Measurements from ENCODE around the gene HM13. TPM values are rescaled to one million over a fixed set of nuclear protein-coding genes. Genes with fewer than 3 reads are reported as not detected.
"Not testable (repeated sequence)": the region's sequence is repeated elsewhere in the genome, so short reads cannot be mapped to it uniquely, and the experiment has no call there.

HM13 gene
- total and polyA plus RNA-seq, 8 donors, result 10.7 to 181 (median 91.8) TPM

GRCh38 chr20:31542201-31542842 is 28.1 kb downstream of the HM13 start:
- Histone ChIP-seq H3K36me3 (peaks cover 36 to 90% (median 84%) of the 10 kb centered on the region in 4 donors), H3K9me3 (no peaks in the 10 kb centered on the region), H3K4me1 (peaks cover 5 to 38% (median 16%) of the 10 kb centered on the region in 4 donors), H3K27me3 (no peaks in the 10 kb centered on the region), H3K4me3 (no peak overlapping the region), H3K27ac (peak overlapping the region in 1 of 5 donors; percentile 22)
- DNase-seq, result no peak
- intact Hi-C loops (cut with DNase I; ENCODE audit: low total_unique reads), result no loop called here
- 67 to 75% (median 74%) methylated on average over 6 to 7 of the region's 7 CpGs for WGBS, 5 donors
- TF ChIP-seq POLR2AphosphoS5 (IDR thresholded peaks at IDR 0.05) (no peak), EP300 (IDR thresholded peaks at IDR 0.05) (no peak)

- no peak for DNase-seq
- Histone ChIP-seq H3K27ac (no peak overlapping the region), H3K4me3 (no peak overlapping the region), H3K4me1 (peaks cover 5 to 36% (median 16%) of the 10 kb centered on the region in 4 donors), H3K27me3 (no peaks in the 10 kb centered on the region), H3K9me3 (no peaks in the 10 kb centered on the region), H3K36me3 (peaks cover 32 to 89% (median 84%) of the 10 kb centered on the region in 4 donors)
- no peak for TF ChIP-seq EP300 (IDR thresholded peaks at IDR 0.05)
- no peak for TF ChIP-seq CTCF (IDR thresholded peaks at IDR 0.05)
- TF ChIP-seq POLR2A (IDR thresholded peaks at IDR 0.05), result no peak
- intact Hi-C loops (cut with DNase I; ENCODE audit: low total_unique reads), result no loop called here
- WGBS, 5 donors, result 95 to 99% (median 98%) methylated on average over 7 to 8 of the region's 8 CpGs
Measured at GRCh38 chr20:31542963-31543362, 28.7 kb downstream of the HM13 start.

- peaks cover 29 to 89% (median 84%) of the 10 kb centered on the region in 4 donors for H3K36me3 ChIP-seq
- WGBS, 5 donors, result 45 to 76% (median 71%) methylated on average over 1 of the region's 1 CpG
- no peak for TF ChIP-seq POLR2A (IDR thresholded peaks at IDR 0.05)
- peak in 1 of 3 donors; percentile 30 for TF ChIP-seq POLR2AphosphoS5 (IDR thresholded peaks at IDR 0.05)
Measured at GRCh38 chr20:31543966-31544598, 29.8 kb downstream of the HM13 start.

GRCh38 chr20:31544600-31544999 is 30.4 kb downstream of the HM13 start:
- TF ChIP-seq POLR2A (IDR thresholded peaks at IDR 0.05) (no peak), CTCF (IDR thresholded peaks at IDR 0.05) (no peak), POLR2AphosphoS5 (IDR thresholded peaks at IDR 0.05) (no peak), EP300 (IDR thresholded peaks at IDR 0.05) (no peak)
- peaks cover 9 to 52% (median 25%) of the 10 kb centered on the region in 4 donors for H3K4me1 ChIP-seq

More at GRCh38 chr20:31543966-31544598, 29.8 kb downstream of the HM13 start:
- Histone ChIP-seq H3K27me3 (no peaks in the 10 kb centered on the region), H3K9me3 (no peaks in the 10 kb centered on the region), H3K4me1 (peaks cover 9 to 47% (median 24%) of the 10 kb centered on the region in 4 donors), H3K4me3 (no peak overlapping the region), H3K27ac (peak overlapping the region in 4 of 5 donors; percentile 36 to 69 (median 42))
- intact Hi-C loops (cut with DNase I; ENCODE audit: low total_unique reads), result no loop called here
- DNase-seq, result peak in 1 of 2 donors; percentile 55

GRCh38 chr20:31545621-31546040 is 31.4 kb downstream of the HM13 start:
- H3K27ac ChIP-seq; H3K27me3 ChIP-seq; intact Hi-C loops (cut with DNase I; ENCODE audit: low total_unique reads); H3K9me3 ChIP-seq; H3K4me3 ChIP-seq; DNase-seq: not testable (repeated sequence)
- WGBS, 5 donors, result 74 to 82% (median 82%) methylated on average over 5 of the region's 5 CpGs
- Histone ChIP-seq H3K36me3 (peaks cover 34 to 89% (median 84%) of the 10 kb centered on the region in 4 donors), H3K4me1 (peaks cover 9 to 53% (median 25%) of the 10 kb centered on the region in 4 donors)

More at GRCh38 chr20:31544600-31544999, 30.4 kb downstream of the HM13 start:
- intact Hi-C loops (cut with DNase I; ENCODE audit: low total_unique reads), result no loop called here
- WGBS, 5 donors, result 56 to 81% (median 65%) methylated on average over 2 of the region's 2 CpGs
- peak overlapping the region in 4 of 5 donors; percentile 36 to 69 (median 42) for H3K27ac ChIP-seq
- H3K36me3 ChIP-seq, result peaks cover 29 to 89% (median 84%) of the 10 kb centered on the region in 4 donors
- no peak for DNase-seq
- no peaks in the 10 kb centered on the region for H3K27me3 ChIP-seq
- H3K4me3 ChIP-seq, result no peak overlapping the region
- H3K9me3 ChIP-seq, result no peaks in the 10 kb centered on the region

Measured in stomach (tissue), 9 donors.